SK-N-SH treated with all-trans-retinoic acid at 6 μM for 48 hours (cell line): Measurements from ENCODE around the gene DCTN3.

Source experiments
- ATAC-seq: fragments of 200-7000 bp; cut with Tn5 transposase; 3 replicates; pipeline ENCODE4 v1.9.1; 2020; ENCODE audit warnings: mild to moderate bottlenecking, moderate library complexity
- ARNTL ChIP-seq: fragments of 450-650 bp; formaldehyde crosslinking; IDR thresholded peaks from 2 replicates; pipeline ENCODE4 v1.5.0; 2020; ENCODE audit warnings: low read depth, mild to moderate bottlenecking, moderate library complexity, borderline replicate concordance
- BACH2 ChIP-seq: fragments of 250-450 bp; sonication (Bioruptor Pico); IDR thresholded peaks from 2 replicates; pipeline ENCODE4 v1.9.0; 2021; ENCODE audit warnings: mild to moderate bottlenecking, borderline replicate concordance
- CREB5 ChIP-seq: fragments of 250-450 bp; sonication (Bioruptor Pico); IDR thresholded peaks from 2 replicates; pipeline ENCODE4 v1.5.1; 2020; ENCODE audit warnings: low read depth, mild to moderate bottlenecking, moderate library complexity
- CSDC2 ChIP-seq: fragments of 250-450 bp; sonication (Bioruptor Pico); IDR thresholded peaks from 2 replicates; pipeline ENCODE4 v1.5.0; 2020; ENCODE audit warnings: mild to moderate bottlenecking, moderate library complexity
- ESRRG ChIP-seq: fragments of 250-450 bp; sonication (Bioruptor Pico); IDR thresholded peaks from 2 replicates; pipeline ENCODE4 v1.6.1; 2021; ENCODE audit warnings: mild to moderate bottlenecking
- GLIS3 ChIP-seq: fragments of 250-450 bp; sonication (Bioruptor Pico); IDR thresholded peaks from 2 replicates; pipeline ENCODE4 v1.5.0; 2020; ENCODE audit warnings: mild to moderate bottlenecking, moderate library complexity
- ISL1 ChIP-seq: fragments of 250-450 bp; sonication (Bioruptor Pico); IDR thresholded peaks from 2 replicates; pipeline ENCODE4 v2.1.2; 2022; ENCODE audit warnings: mild to moderate bottlenecking, moderate library complexity
- OSR1 ChIP-seq: fragments of 250-450 bp; sonication (Bioruptor Pico); IDR thresholded peaks from 2 replicates; pipeline ENCODE4 v1.8.0; 2022; ENCODE audit warnings: moderate library complexity, mild to moderate bottlenecking, inconsistent platforms
- PATZ1 ChIP-seq: fragments of 250-450 bp; sonication (Bioruptor Pico); IDR thresholded peaks from 2 replicates; pipeline ENCODE4 v1.8.0; 2020; ENCODE audit warnings: mild to moderate bottlenecking, moderate library complexity, borderline replicate concordance
- POU6F1 ChIP-seq: fragments of 250-450 bp; sonication (Bioruptor Pico); IDR thresholded peaks from 2 replicates; pipeline ENCODE4 v1.8.0; 2021; ENCODE audit warnings: low read depth, mild to moderate bottlenecking, moderate library complexity, borderline replicate concordance
- PPARA ChIP-seq: fragments of 250-450 bp; sonication (Bioruptor Pico); IDR thresholded peaks from 2 replicates; pipeline ENCODE4 v1.5.0; 2020; ENCODE audit warnings: mild to moderate bottlenecking, borderline replicate concordance
- RARB ChIP-seq: fragments of 250-450 bp; sonication (Bioruptor Pico); IDR thresholded peaks from 2 replicates; pipeline ENCODE4 v1.8.0; 2021; ENCODE audit warnings: mild to moderate bottlenecking, moderate library complexity
- SNAI2 ChIP-seq: fragments of 250-450 bp; sonication (Bioruptor Pico); IDR thresholded peaks from 2 replicates; pipeline ENCODE4 v1.5.0; 2020; ENCODE audit warnings: mild to moderate bottlenecking, moderate library complexity
- TCF4 ChIP-seq: fragments of 250-450 bp; sonication (Bioruptor Pico); IDR thresholded peaks from 2 replicates; pipeline ENCODE4 v1.8.0; 2021; ENCODE audit warnings: mild to moderate bottlenecking, moderate library complexity, borderline replicate concordance
- TOX ChIP-seq: fragments of 250-450 bp; sonication (Bioruptor Pico); IDR thresholded peaks from 2 replicates; pipeline ENCODE4 v1.8.0; 2021; ENCODE audit warnings: mild to moderate bottlenecking, moderate library complexity, borderline replicate concordance
- TSHZ2 ChIP-seq: fragments of 250-450 bp; sonication (Bioruptor Pico); IDR thresholded peaks from 2 replicates; pipeline ENCODE4 v1.5.0; 2020; ENCODE audit warnings: mild to moderate bottlenecking, moderate library complexity
- ZC3H10 ChIP-seq: fragments of 250-450 bp; sonication (Bioruptor Pico); IDR thresholded peaks from 2 replicates; pipeline ENCODE4 v1.5.1; 2021; ENCODE audit warnings: mild to moderate bottlenecking, moderate library complexity
- ZFP3 ChIP-seq: fragments of 250-450 bp; sonication (Bioruptor Pico); IDR thresholded peaks from 2 replicates; pipeline ENCODE4 v1.5.0; 2020; ENCODE audit warnings: mild to moderate bottlenecking, moderate library complexity
- ZNF565 ChIP-seq: fragments of 450-650 bp; formaldehyde crosslinking; conservative IDR thresholded peaks from 2 replicates; pipeline ENCODE4 v1.5.0; 2020; ENCODE audit warnings: low read depth, mild to moderate bottlenecking, moderate library complexity
- ZNF70 ChIP-seq: fragments of 450-650 bp; formaldehyde crosslinking; IDR thresholded peaks from 2 replicates; pipeline ENCODE4 v1.5.0; 2020; ENCODE audit warnings: mild to moderate bottlenecking, moderate library complexity
- ZNF8 ChIP-seq: fragments of 450-650 bp; formaldehyde crosslinking; IDR thresholded peaks from 2 replicates; pipeline ENCODE4 v1.5.0; 2020; ENCODE audit warnings: mild to moderate bottlenecking, moderate library complexity
- TF ChIP-seq, protein P1 (sequence below): fragments of 250-450 bp; sonication (Bioruptor Pico); IDR thresholded peaks from 2 replicates; pipeline ENCODE4 v1.5.1; 2021; ENCODE audit warnings: mild to moderate bottlenecking, moderate library complexity

Gene DCTN3

DNA sequence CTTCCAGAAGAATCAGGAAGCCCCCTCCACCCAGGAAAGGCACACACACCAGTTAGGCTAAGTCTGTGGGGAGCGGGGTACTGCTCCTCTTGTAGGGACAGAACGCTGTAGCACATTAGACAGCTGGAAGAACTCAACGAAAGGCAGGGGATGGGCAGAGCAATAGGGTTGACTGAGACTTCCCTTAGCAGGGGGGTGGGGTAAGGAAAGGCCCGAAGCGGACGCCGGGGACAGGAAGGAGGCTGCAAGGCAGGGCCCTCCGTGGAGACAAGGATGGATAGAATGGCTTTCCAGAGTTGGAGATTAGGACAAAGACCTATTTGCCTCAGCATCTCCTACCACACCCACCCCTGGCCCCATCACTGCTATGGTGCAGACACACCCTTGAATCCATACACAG is 45.1 kb downstream of the DCTN3 start:
- no peak for TF ChIP-seq CSDC2 (CRISPR knock-in tag)
- no peak for TF ChIP-seq ARNTL (CRISPR knock-in tag)
- TF ChIP-seq ZFP3 (CRISPR knock-in tag), result no peak
- no peak for TF ChIP-seq GLIS3 (CRISPR knock-in tag)
- no peak for TF ChIP-seq TCF4 (CRISPR knock-in tag)
- TF ChIP-seq ISL1, result no peak
- ATAC-seq, result no peak

DNA sequence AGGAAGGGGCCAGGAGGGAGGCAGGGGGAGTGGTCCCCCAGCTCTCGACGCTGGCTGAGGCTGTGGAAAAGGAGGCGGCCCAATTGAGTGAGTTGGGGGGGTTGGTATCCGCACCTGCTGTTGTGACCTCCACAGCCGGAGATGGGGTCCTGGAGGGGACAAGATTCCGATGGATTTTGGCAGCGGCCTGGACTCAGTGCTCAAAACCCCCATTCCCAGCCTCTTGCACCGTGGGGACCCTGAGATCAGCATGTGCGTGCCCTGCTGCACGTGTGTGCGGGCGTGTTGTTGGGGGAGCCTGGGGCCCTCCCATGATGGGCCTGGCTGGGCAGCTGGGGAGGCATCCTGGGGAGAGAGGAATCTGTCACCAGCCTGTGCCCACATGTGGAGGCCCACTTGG is 45.7 kb downstream of the DCTN3 start:
- TF ChIP-seq CSDC2 (CRISPR knock-in tag), result no peak
- TF ChIP-seq TOX (CRISPR knock-in tag), result no peak
- no peak for TF ChIP-seq CREB5
- TF ChIP-seq, protein P1, sequence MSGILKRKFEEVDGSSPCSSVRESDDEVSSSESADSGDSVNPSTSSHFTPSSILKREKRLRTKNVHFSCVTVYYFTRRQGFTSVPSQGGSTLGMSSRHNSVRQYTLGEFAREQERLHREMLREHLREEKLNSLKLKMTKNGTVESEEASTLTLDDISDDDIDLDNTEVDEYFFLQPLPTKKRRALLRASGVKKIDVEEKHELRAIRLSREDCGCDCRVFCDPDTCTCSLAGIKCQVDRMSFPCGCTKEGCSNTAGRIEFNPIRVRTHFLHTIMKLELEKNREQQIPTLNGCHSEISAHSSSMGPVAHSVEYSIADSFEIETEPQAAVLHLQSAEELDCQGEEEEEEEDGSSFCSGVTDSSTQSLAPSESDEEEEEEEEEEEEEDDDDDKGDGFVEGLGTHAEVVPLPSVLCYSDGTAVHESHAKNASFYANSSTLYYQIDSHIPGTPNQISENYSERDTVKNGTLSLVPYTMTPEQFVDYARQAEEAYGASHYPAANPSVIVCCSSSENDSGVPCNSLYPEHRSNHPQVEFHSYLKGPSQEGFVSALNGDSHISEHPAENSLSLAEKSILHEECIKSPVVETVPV (CRISPR knock-in tag), result no peak
- TF ChIP-seq PATZ1 (CRISPR knock-in tag), result no peak
- TF ChIP-seq TCF4 (CRISPR knock-in tag), result no peak
- no peak for TF ChIP-seq ZNF8 (CRISPR knock-in tag)
- TF ChIP-seq TSHZ2 (CRISPR knock-in tag), result no peak
- TF ChIP-seq SNAI2, result no peak
- no peak for TF ChIP-seq PPARA (CRISPR knock-in tag)
- no peak for TF ChIP-seq GLIS3 (CRISPR knock-in tag)
- no peak for TF ChIP-seq ZNF70
- TF ChIP-seq ZC3H10 (CRISPR knock-in tag), result no peak
- no peak for TF ChIP-seq ESRRG (CRISPR knock-in tag)
- TF ChIP-seq ZNF565 (CRISPR knock-in tag), result no peak
- TF ChIP-seq BACH2 (CRISPR knock-in tag), result no peak
- no peak for TF ChIP-seq RARB (CRISPR knock-in tag)
- no peak for TF ChIP-seq POU6F1 (CRISPR knock-in tag)
- no peak for TF ChIP-seq OSR1 (CRISPR knock-in tag)
- TF ChIP-seq ZFP3 (CRISPR knock-in tag), result no peak
- no peak for ATAC-seq

GRCh38 chr9:34573599-34574325 is 46.5 kb downstream of the DCTN3 start:
- TF ChIP-seq TCF4 (CRISPR knock-in tag) (no peak), BACH2 (CRISPR knock-in tag) (no peak), ZNF565 (CRISPR knock-in tag) (no peak), OSR1 (CRISPR knock-in tag) (no peak)
- ATAC-seq, result no peak
